Suprapubic skin (tissue), 4 donors: ENCODE results near the gene MOCOS. TPM values are rescaled to one million over a fixed set of nuclear protein-coding genes. Genes with fewer than 3 reads are reported as not detected.

Experiments
- DNase-seq, 2 donors: peaks; one replicate each; pipeline ENCODE4 v3.0.0-alpha.2; 2019; ENCODE audit warnings: low spot score in 2 of 2
- H3K27ac ChIP-seq: fragments of 200-600 bp; sonication (generic); one replicate; pipeline ENCODE4 v1.5.1; 2019
- H3K27me3 ChIP-seq: fragments of 200-600 bp; sonication (generic); one replicate; pipeline ENCODE4 v1.5.1; 2019
- H3K36me3 ChIP-seq: fragments of 200-600 bp; sonication (generic); one replicate; pipeline ENCODE4 v1.5.1; 2019
- H3K4me1 ChIP-seq: fragments of 200-600 bp; sonication (generic); one replicate; pipeline ENCODE4 v1.5.1; 2019
- H3K4me3 ChIP-seq: fragments of 200-600 bp; sonication (generic); one replicate; pipeline ENCODE4 v1.5.1; 2019; ENCODE audit warnings: mild to moderate bottlenecking
- H3K9me3 ChIP-seq: fragments of 200-600 bp; sonication (generic); one replicate; pipeline ENCODE4 v1.5.1; 2019
- EP300 ChIP-seq: sonication (generic); formaldehyde crosslinking; IDR thresholded peaks from one replicate; pipeline ENCODE4 v1.6.1; 2017; ENCODE audit warnings: antibody characterized with exemption
- POLR2A ChIP-seq, 2 donors: fragments of 450-650 bp; IDR thresholded peaks; one replicate each; pipeline ENCODE4 v1.6.1; 2017; ENCODE audit warnings: antibody characterized with exemption in 2 of 2, mild to moderate bottlenecking in 2 of 2, moderate library complexity in 2 of 2
- POLR2AphosphoS5 ChIP-seq, 3 donors: sonication (generic); formaldehyde crosslinking; IDR thresholded peaks; one replicate each; pipeline ENCODE4 v1.6.1; 2017; ENCODE audit warnings: antibody characterized with exemption in 3 of 3
- WGBS: methylation state at CpG from one replicate; pipeline ENCODE4 v1.1.5; 2018; 5-methylcytosine and 5-hydroxymethylcytosine counted together
- total RNA-seq, 4 donors: library from RNA; depleted of rRNA; stranded (reverse); fragments of >200 nt; gene quantifications; one replicate each; pipeline ENCODE4 v1.1.0, GENCODE V29; 2016
- TF ChIP-seq, protein P1 (sequence below), 2 donors: fragments of 200-600 bp in 1 of 2; fragments of 450-650 bp in 1 of 2; sonication (generic) in 1 of 2; IDR thresholded peaks; one replicate each; pipeline ENCODE4 v1.5.1; 2016 to 2019; ENCODE audit warnings: antibody characterized with exemption in 2 of 2, mild to moderate bottlenecking in 1 of 2, moderate library complexity in 1 of 2

The MOCOS gene
- total RNA-seq, 4 donors from 2014 or later = 4.6 to 9.2 (median 6.4) TPM

DNA sequence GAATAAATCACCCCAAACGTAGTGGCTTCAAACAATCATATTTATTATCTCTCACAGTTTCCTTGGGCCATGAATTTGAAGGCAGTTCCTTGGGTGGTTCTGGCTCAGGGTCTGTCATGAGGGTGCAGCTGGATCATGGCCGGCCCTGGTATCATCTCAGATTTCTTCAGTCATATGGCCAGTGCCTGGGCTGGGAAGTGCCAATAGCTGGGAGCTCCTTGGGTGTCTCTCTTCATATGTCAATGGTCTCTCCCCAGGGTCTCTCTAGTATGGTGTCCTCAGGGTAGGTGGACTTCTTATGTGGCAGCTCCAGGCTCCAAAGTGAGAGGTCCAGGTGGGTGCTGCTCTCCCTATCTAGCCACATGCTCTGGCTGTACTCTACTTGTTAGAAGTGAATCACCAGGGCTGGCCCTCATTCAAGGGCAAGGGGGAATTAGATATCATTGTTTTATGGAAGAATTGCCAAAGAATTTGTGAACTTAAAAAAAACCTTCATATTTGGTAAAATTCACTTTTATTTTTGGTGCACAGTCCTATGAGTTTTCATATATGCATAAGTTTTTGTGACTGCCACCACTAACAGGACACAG, 125.6 kb downstream of the MOCOS start:
- DNase-seq = no peak
- no peaks in the 10 kb centered on the region for H3K9me3 ChIP-seq
- no peak overlapping the region for H3K27ac ChIP-seq
- 91% methylated on average over 2 of the region's 2 CpGs for WGBS
- TF ChIP-seq, protein P1, sequence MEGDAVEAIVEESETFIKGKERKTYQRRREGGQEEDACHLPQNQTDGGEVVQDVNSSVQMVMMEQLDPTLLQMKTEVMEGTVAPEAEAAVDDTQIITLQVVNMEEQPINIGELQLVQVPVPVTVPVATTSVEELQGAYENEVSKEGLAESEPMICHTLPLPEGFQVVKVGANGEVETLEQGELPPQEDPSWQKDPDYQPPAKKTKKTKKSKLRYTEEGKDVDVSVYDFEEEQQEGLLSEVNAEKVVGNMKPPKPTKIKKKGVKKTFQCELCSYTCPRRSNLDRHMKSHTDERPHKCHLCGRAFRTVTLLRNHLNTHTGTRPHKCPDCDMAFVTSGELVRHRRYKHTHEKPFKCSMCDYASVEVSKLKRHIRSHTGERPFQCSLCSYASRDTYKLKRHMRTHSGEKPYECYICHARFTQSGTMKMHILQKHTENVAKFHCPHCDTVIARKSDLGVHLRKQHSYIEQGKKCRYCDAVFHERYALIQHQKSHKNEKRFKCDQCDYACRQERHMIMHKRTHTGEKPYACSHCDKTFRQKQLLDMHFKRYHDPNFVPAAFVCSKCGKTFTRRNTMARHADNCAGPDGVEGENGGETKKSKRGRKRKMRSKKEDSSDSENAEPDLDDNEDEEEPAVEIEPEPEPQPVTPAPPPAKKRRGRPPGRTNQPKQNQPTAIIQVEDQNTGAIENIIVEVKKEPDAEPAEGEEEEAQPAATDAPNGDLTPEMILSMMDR (IDR thresholded peaks at IDR 0.05) = no peak
- no peak for TF ChIP-seq POLR2AphosphoS5 (IDR thresholded peaks at IDR 0.05)
- peaks cover 2% of the 10 kb centered on the region for H3K4me1 ChIP-seq
- no peaks in the 10 kb centered on the region for H3K27me3 ChIP-seq
- H3K36me3 ChIP-seq = no peaks in the 10 kb centered on the region
- H3K4me3 ChIP-seq = no peak overlapping the region

DNA sequence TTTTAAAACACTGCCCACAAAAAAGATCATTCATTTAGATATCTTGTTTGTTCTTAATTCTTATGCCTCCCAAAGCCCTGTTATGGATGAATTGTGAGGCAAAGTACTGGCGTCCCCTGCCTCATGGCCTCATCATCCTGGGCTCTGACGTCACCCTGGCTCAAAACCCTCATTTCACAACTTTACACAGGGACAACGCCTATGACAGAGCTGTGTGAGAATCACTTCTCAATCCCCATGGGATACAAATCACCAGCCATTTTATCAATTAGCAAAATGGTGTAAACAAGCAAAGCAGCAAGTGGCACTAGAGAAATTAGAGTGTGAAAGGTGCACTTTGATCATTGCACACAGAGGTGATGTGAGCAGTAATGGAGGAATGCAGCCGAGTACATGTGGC, 126.8 kb downstream of the MOCOS start:
- Histone ChIP-seq H3K36me3 (no peaks in the 10 kb centered on the region), H3K27ac (no peak overlapping the region), H3K4me1 (peaks cover 2% of the 10 kb centered on the region), H3K9me3 (no peaks in the 10 kb centered on the region), H3K4me3 (no peak overlapping the region), H3K27me3 (no peaks in the 10 kb centered on the region)
- DNase-seq = no peak
- TF ChIP-seq POLR2AphosphoS5 (IDR thresholded peaks at IDR 0.05) = no peak
- TF ChIP-seq, protein P1 (IDR thresholded peaks at IDR 0.05) = no peak
- TF ChIP-seq POLR2A (IDR thresholded peaks at IDR 0.05) = no peak
- TF ChIP-seq EP300 = no peak
- WGBS = 62% methylated on average over 4 of the region's 4 CpGs

DNA sequence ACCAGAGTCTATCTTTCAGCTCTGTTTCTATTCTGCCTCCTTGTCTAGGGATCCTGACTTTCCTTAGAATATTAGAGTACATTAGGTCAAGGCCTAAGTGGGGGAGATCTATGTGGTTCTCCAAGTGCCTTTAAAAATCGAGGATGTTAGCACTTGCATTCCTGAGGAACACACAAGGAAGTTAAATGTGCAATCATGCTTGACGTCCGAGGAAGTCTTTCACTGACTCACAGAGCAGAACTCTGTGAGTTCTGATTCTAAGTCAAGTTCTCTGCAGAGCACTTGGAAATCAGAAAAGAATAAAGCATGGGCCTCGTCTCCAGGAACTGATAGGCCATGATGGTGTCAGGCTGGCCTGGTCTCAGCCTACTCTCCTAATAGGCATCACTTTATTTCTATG, 127.5 kb downstream of the MOCOS start:
- Histone ChIP-seq H3K27me3 (no peaks in the 10 kb centered on the region), H3K36me3 (no peaks in the 10 kb centered on the region), H3K9me3 (no peaks in the 10 kb centered on the region), H3K27ac (no peak overlapping the region), H3K4me1 (no peaks in the 10 kb centered on the region), H3K4me3 (no peak overlapping the region)
- WGBS = 50% methylated on average over 4 of the region's 4 CpGs
- TF ChIP-seq EP300 (no peak), POLR2AphosphoS5 (IDR thresholded peaks at IDR 0.05) (no peak), POLR2A (IDR thresholded peaks at IDR 0.05) (no peak)
- TF ChIP-seq, protein P1 (IDR thresholded peaks at IDR 0.05) = no peak
- DNase-seq = no peak

DNA sequence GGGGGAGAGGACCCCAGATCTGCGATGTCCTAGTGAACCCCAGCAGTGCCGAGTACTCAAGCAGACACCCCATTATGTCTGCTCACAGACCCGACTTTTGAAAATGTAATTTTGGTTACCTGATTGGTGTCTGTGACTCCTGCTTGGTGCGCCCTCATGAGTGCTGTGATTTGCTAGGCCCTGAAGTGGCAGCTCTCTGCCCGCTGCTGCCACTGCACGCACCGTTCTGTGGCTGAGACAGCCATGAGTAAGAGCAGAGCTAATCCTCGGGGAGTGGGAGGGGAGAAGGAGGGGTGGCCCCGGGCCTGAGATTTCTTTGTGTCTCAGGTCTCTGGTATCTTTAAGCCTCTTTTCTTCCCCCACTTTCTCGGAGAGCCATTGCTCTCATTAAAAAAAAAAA, 128.4 kb downstream of the MOCOS start:
- Histone ChIP-seq H3K27me3 (no peaks in the 10 kb centered on the region), H3K27ac (no peak overlapping the region), H3K36me3 (no peaks in the 10 kb centered on the region), H3K9me3 (no peaks in the 10 kb centered on the region), H3K4me3 (no peak overlapping the region), H3K4me1 (no peaks in the 10 kb centered on the region)
- TF ChIP-seq, protein P1 (IDR thresholded peaks at IDR 0.05) = no peak
- no peak for TF ChIP-seq EP300
- DNase-seq = no peak
- 71% methylated on average over 9 of the region's 10 CpGs for WGBS

DNA sequence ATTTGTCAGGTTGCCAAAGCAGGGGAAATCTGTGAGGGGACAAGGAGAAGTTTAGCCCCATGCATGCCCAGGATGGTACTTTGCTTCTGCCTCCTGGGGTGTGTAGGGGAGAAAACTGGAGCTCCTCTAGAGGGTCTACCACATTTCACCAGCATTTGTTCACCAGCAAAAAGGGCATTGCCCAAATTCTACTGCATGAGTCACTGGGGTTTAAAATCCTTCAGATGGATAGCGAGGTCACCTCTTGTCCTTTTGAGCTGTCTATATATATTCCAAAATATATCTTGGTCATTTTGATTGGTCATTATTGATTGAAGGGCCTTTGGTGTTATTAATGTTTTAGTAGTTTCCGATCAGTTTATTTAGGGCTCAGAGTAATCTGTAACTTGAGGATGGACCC, 128.9 kb downstream of the MOCOS start:
- 92% methylated on average over 2 of the region's 2 CpGs for WGBS
- H3K27ac ChIP-seq = no peak overlapping the region

More for the DNA sequence above, 128.9 kb downstream of the MOCOS start:
- Histone ChIP-seq H3K27me3 (no peaks in the 10 kb centered on the region), H3K9me3 (no peaks in the 10 kb centered on the region), H3K4me3 (no peak overlapping the region), H3K36me3 (no peaks in the 10 kb centered on the region), H3K4me1 (no peaks in the 10 kb centered on the region)
- no peak for DNase-seq
- TF ChIP-seq POLR2AphosphoS5 (IDR thresholded peaks at IDR 0.05) (no peak), EP300 (no peak), POLR2A (IDR thresholded peaks at IDR 0.05) (no peak)
- TF ChIP-seq, protein P1 (IDR thresholded peaks at IDR 0.05) = no peak

Other genes starting within 250 kb of the MOCOS start
- 10 to 100 TPM; 34.9 to 74.5 (median 47.3) TPM for gene RPRD1A, start 119.9 kb upstream of the MOCOS start, total RNA-seq
- 100 to 1,000 TPM in 2 of 4 donors, 10 to 100 TPM in 2; 44.3 to 107 (median 97.8) TPM for gene SLC39A6, start 58.2 kb upstream of the MOCOS start, total RNA-seq
- gene ELP2, start 57.6 kb upstream of the MOCOS start, total RNA-seq = 100 to 1,000 TPM in 1 of 4 donors, 10 to 100 TPM in 3; 58.6 to 197 (median 73.2) TPM
- 10 to 100 TPM in 3 of 4 donors, 1 to 10 TPM in 1; 5.8 to 18.7 (median 15.5) TPM for gene FHOD3, start 110.2 kb downstream of the MOCOS start, total RNA-seq